ENCODE results near the gene RASSF1. TPM values are rescaled to one million over a fixed set of nuclear protein-coding genes. Genes with fewer than 3 reads are reported as not detected.

Gene RASSF1
- total and polyA plus RNA-seq, 10 of the 15 experiments (the other 5 are each of a cell fraction or from before 2014, with no cell fraction given): 4.4 to 59.6 (median 37.2) TPM

DNA sequence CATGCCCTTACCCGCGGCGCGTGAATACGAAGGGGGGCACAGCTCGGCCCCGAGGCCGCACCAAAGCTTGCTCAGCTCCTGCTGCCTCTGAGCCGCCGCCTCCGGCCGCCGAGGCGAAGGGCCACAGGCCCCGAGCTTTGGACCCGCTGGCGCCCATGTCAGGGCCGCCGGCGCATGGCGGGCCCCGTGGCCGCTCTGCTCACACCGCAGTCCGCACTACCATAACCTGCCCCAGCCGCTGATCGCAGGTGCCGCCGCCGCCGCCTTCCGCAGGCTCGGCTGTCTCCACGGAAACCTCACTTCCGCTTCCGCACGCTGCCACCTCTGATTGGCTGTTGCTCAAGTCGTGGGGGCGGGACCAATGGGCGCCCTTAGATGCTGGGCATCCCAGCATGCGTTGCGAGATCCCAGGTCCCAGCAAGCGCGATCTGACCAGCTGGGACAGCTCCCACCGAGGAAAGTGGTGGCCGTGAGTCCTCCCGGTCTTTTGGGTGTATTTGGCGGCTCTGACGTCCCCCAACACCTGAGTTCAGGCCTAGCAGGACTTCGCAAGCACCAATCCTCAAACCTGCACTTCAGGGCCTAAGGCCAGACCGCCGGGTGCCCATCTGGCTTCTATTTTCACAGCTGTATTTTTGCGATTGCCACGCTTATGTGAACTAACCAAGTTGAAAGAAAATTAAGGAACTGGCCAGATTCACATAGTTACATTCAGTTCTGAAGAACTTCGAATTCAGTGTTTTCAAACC, 12.5 kb downstream of the RASSF1 start, which contains the start of gene TUSC2:
Gene TUSC2 (minus strand): TSS at position 281 of the 749 bp plus-strand sequence. CDS start 124 bp downstream, at position 157.
- Histone ChIP-seq H3K27me3 (replicated peaks in 1 of 2; ENCODE audit: control insufficient read depth in 2 of 2, insufficient read depth in 2 of 2, low read length in 1 of 2) (no peaks in the 10 kb centered on the region), H3K4me2 (ENCODE audit: control insufficient read depth, insufficient read depth) (peak within 1 kb of the TSS; percentile 93), H2AFZ (ENCODE audit: control insufficient read depth, low read depth, low read length) (peak within 1 kb of the TSS; percentile 76), H3K4me1 (ENCODE audit: control insufficient read depth, insufficient read depth, low read length) (peaks cover 3% of the 10 kb centered on the region; the same call in 1 of the 2 replicates), H4K20me1 (ENCODE audit: control insufficient read depth, insufficient read depth) (no peaks in the 10 kb centered on the region), H3K9ac (ENCODE audit: control insufficient read depth, insufficient read depth, low read length) (peak within 1 kb of the TSS; percentile 98), H3K27ac (ENCODE audit: control insufficient read depth, insufficient read depth) (peak within 1 kb of the TSS; percentile 69), H3K9me3 (replicated peaks; ENCODE audit: control insufficient read depth, insufficient read depth, low read length) (no peaks in the 10 kb centered on the region), H3K4me3 (peak within 1 kb of the TSS; percentile 90), H3K36me3 (ENCODE audit: control insufficient read depth in 2 of 2, insufficient read depth in 2 of 2, low read length in 1 of 2) (peaks cover 16 to 26% of the 10 kb centered on the region in 2 experiments), H3K79me2 (ENCODE audit: control insufficient read depth, insufficient read depth, low read length) (peaks cover 17% of the 10 kb centered on the region)
- intact Hi-C loops (cut with micrococcal nuclease; ENCODE audit: unreplicated experiment) (no loop called here), in situ Hi-C loops (cut with MboI) (no loop called here)
- ChIA-PET RAD21 (ENCODE audit: unreplicated experiment) (interaction anchor here (1.4 to 3.4 kb wide), 3 partner anchors 9 to 29 kb away, joined by 3 to 21 read pairs (median 8); partner anchors contain the start of genes HYAL3 and NAA80), CTCF (interaction anchor here (1.0 to 2.0 kb wide), 8 partner anchors 9 to 214 kb away, joined by 3 to 12 read pairs (median 4); partner anchors contain the start of genes HYAL3 and NAA80), POLR2A (interaction anchor here (0.7 to 3.0 kb wide), 6 partner anchors 10 to 262 kb away, joined by 3 to 58 read pairs (median 6); partner anchors contain the start of genes CYB561D2, HYAL3, NAA80 and NPRL2), SMC1A (ENCODE audit: uncharacterized antibody, unreplicated experiment) (interaction anchor here (1.1 to 1.9 kb wide), 3 partner anchors 9 to 29 kb away, joined by 3 to 20 read pairs (median 4); partner anchors contain the start of genes HYAL3 and NAA80)
- ATAC-seq (peak; percentile 96), FAIRE-seq (peak; percentile 86), DNase-seq (ENCODE audit: low read depth, low spot score) (peak; percentile 81)
- 2% methylated on average over 53 of the region's 55 CpGs for WGBS (ENCODE audit: insufficient coverage, insufficient replicate concordance, low lambda C conversion rate, missing lambda C conversion rate)
- BruUV-seq (replicated peaks): TSS peak; percentile 90
- TF ChIP-seq GATAD2B (conservative IDR thresholded peaks at IDR 0.05; ENCODE audit: low read depth): peak; percentile 51; the same call in 1 of the 2 replicates
- TF ChIP-seq SP1 (IDR thresholded peaks at IDR 0.05; ENCODE audit: low read depth, low read length): peak; percentile 83
- TF ChIP-seq, protein P1, sequence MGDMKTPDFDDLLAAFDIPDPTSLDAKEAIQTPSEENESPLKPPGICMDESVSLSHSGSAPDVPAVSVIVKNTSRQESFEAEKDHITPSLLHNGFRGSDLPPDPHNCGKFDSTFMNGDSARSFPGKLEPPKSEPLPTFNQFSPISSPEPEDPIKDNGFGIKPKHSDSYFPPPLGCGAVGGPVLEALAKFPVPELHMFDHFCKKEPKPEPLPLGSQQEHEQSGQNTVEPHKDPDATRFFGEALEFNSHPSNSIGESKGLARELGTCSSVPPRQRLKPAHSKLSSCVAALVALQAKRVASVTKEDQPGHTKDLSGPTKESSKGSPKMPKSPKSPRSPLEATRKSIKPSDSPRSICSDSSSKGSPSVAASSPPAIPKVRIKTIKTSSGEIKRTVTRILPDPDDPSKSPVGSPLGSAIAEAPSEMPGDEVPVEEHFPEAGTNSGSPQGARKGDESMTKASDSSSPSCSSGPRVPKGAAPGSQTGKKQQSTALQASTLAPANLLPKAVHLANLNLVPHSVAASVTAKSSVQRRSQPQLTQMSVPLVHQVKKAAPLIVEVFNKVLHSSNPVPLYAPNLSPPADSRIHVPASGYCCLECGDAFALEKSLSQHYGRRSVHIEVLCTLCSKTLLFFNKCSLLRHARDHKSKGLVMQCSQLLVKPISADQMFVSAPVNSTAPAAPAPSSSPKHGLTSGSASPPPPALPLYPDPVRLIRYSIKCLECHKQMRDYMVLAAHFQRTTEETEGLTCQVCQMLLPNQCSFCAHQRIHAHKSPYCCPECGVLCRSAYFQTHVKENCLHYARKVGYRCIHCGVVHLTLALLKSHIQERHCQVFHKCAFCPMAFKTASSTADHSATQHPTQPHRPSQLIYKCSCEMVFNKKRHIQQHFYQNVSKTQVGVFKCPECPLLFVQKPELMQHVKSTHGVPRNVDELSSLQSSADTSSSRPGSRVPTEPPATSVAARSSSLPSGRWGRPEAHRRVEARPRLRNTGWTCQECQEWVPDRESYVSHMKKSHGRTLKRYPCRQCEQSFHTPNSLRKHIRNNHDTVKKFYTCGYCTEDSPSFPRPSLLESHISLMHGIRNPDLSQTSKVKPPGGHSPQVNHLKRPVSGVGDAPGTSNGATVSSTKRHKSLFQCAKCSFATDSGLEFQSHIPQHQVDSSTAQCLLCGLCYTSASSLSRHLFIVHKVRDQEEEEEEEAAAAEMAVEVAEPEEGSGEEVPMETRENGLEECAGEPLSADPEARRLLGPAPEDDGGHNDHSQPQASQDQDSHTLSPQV (IDR thresholded peaks at IDR 0.05): no peak
- peak; percentile 97 for TF ChIP-seq NFYB (IDR thresholded peaks at IDR 0.05; ENCODE audit: insufficient read depth, low read depth, low read length)
- TF ChIP-seq RFX5 (IDR thresholded peaks at IDR 0.05; ENCODE audit: low read depth, low read length): peak; percentile 49; the same call in 1 of the 2 replicates
- TF ChIP-seq ZNF384 (IDR thresholded peaks at IDR 0.05; ENCODE audit: borderline replicate concordance, low read depth, low read length): no peak
- TF ChIP-seq EED (IDR thresholded peaks at IDR 0.05; ENCODE audit: low read depth): 0 out of 2 replicates have a peak, but pooled peaks have one; percentile 25
- TF ChIP-seq, protein P2, sequence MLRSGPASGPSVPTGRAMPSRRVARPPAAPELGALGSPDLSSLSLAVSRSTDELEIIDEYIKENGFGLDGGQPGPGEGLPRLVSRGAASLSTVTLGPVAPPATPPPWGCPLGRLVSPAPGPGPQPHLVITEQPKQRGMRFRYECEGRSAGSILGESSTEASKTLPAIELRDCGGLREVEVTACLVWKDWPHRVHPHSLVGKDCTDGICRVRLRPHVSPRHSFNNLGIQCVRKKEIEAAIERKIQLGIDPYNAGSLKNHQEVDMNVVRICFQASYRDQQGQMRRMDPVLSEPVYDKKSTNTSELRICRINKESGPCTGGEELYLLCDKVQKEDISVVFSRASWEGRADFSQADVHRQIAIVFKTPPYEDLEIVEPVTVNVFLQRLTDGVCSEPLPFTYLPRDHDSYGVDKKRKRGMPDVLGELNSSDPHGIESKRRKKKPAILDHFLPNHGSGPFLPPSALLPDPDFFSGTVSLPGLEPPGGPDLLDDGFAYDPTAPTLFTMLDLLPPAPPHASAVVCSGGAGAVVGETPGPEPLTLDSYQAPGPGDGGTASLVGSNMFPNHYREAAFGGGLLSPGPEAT (IDR thresholded peaks at IDR 0.05; ENCODE audit: low read depth): peak; percentile 76
- TF ChIP-seq CREB1 (IDR thresholded peaks at IDR 0.05; ENCODE audit: low read depth): peak; percentile 92
- TF ChIP-seq RB1 (IDR thresholded peaks at IDR 0.05; ENCODE audit: borderline replicate concordance): peak; percentile 68; the same call in 1 of the 2 replicates
- TF ChIP-seq, protein P3, sequence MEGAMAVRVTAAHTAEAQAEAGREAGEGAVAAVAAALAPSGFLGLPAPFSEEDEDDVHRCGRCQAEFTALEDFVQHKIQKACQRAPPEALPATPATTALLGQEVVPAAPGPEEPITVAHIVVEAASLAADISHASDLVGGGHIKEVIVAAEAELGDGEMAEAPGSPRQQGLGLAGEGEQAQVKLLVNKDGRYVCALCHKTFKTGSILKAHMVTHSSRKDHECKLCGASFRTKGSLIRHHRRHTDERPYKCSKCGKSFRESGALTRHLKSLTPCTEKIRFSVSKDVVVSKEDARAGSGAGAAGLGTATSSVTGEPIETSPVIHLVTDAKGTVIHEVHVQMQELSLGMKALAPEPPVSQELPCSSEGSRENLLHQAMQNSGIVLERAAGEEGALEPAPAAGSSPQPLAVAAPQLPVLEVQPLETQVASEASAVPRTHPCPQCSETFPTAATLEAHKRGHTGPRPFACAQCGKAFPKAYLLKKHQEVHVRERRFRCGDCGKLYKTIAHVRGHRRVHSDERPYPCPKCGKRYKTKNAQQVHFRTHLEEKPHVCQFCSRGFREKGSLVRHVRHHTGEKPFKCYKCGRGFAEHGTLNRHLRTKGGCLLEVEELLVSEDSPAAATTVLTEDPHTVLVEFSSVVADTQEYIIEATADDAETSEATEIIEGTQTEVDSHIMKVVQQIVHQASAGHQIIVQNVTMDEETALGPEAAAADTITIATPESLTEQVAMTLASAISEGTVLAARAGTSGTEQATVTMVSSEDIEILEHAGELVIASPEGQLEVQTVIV (IDR thresholded peaks at IDR 0.05; ENCODE audit: borderline replicate concordance, partially characterized antibody): peak; percentile 39
- TF ChIP-seq NFYA (IDR thresholded peaks at IDR 0.05; ENCODE audit: borderline replicate concordance, low read depth, low read length): peak; percentile 9; the same call in 1 of the 2 replicates
- TF ChIP-seq STAT1 (conservative IDR thresholded peaks at IDR 0.05): 0 out of 2 replicates have a peak, but pooled peaks have one; percentile 24
- peak; percentile 74 for TF ChIP-seq SPI1 (IDR thresholded peaks at IDR 0.05; ENCODE audit: borderline replicate concordance, insufficient read depth, low read depth, low read length)

Data from GM12878 (cell line).